Effector CD4-positive, alpha-beta T cell (primary cell): ENCODE results near the gene PLA2G3.

ENCODE experiments used
- DNase-seq: peaks from one replicate; pipeline ENCODE4 v3.0.0-alpha.2; 2020

PLA2G3 gene

GRCh38 chr22:31085928-31086327, 54.4 kb downstream of the PLA2G3 start:
- DNase-seq, result no peak

- DNase-seq, result no peak
These were observed 54.8 kb downstream of the PLA2G3 start for GRCh38 chr22:31085493-31085824.

GRCh38 chr22:31084811-31085492, 55.4 kb downstream of the PLA2G3 start:
- peak; percentile 81 for DNase-seq
